HEK293T (cell line): ENCODE results near the gene LRP1B.
"Not testable (repeated sequence)": the region's sequence is repeated elsewhere in the genome, so short reads cannot be mapped to it uniquely, and the experiment has no call there.

Experiments
- CTCF ChIA-PET: fragments of 350-600 bp; formaldehyde crosslinking; extraction: SDS; loops from one replicate; lab custom pipeline; 2021; ENCODE audit warnings: antibody characterized with exemption, inconsistent platforms; lab: Yijun Ruan, JAX
- POLR2A ChIA-PET: fragments of 350-600 bp; formaldehyde crosslinking; extraction: SDS; loops from one replicate; lab custom pipeline; 2020; ENCODE audit warnings: antibody characterized with exemption, inconsistent platforms; lab: Yijun Ruan, JAX
- DNase-seq: peaks from one replicate; pipeline ENCODE4 v3.0.0; 2012; ENCODE audit warnings: mixed read lengths; ENCODE audit errors: extremely low spot score
- ARNT ChIP-seq: fragments of 450-650 bp; IDR thresholded peaks from 2 replicates; pipeline ENCODE4 v1.6.1; 2017; ENCODE audit warnings: mild to moderate bottlenecking
- BHLHE40 ChIP-seq: fragments of 450-650 bp; IDR thresholded peaks from 2 replicates; pipeline ENCODE4 v1.6.1; 2016; ENCODE audit warnings: mild to moderate bottlenecking, moderate library complexity, borderline replicate concordance
- CTBP1 ChIP-seq: fragments of 450-650 bp; IDR thresholded peaks from 2 replicates; pipeline ENCODE4 v1.6.1; 2016; ENCODE audit warnings: borderline replicate concordance
- ELF4 ChIP-seq: fragments of 450-650 bp; IDR thresholded peaks from 2 replicates; pipeline ENCODE4 v1.6.1; 2017; ENCODE audit warnings: antibody characterized with exemption
- FOXA1 ChIP-seq: fragments of 450-650 bp; IDR thresholded peaks from 2 replicates; pipeline ENCODE4 v1.6.1; 2016; ENCODE audit warnings: mild to moderate bottlenecking
- FOXK2 ChIP-seq: fragments of 450-650 bp; IDR thresholded peaks from 2 replicates; pipeline ENCODE4 v1.6.1; 2016; ENCODE audit warnings: mild to moderate bottlenecking
- FOXM1 ChIP-seq: fragments of 450-650 bp; IDR thresholded peaks from 2 replicates; pipeline ENCODE4 v1.6.1; 2017; ENCODE audit warnings: mild to moderate bottlenecking, borderline replicate concordance
- HDGF ChIP-seq: fragments of 450-650 bp; IDR thresholded peaks from 2 replicates; pipeline ENCODE4 v1.6.1; 2017; ENCODE audit warnings: antibody characterized with exemption, borderline replicate concordance
- L3MBTL2 ChIP-seq: fragments of 450-650 bp; conservative IDR thresholded peaks from 2 replicates; pipeline ENCODE4 v1.6.1; 2016; ENCODE audit warnings: mild to moderate bottlenecking
- LEF1 ChIP-seq: fragments of 450-650 bp; IDR thresholded peaks from 2 replicates; pipeline ENCODE4 v1.6.1; 2017; ENCODE audit warnings: mild to moderate bottlenecking, borderline replicate concordance
- NFRKB ChIP-seq: fragments of 450-650 bp; IDR thresholded peaks from 2 replicates; pipeline ENCODE4 v1.6.1; 2016; ENCODE audit warnings: mild to moderate bottlenecking, moderate library complexity
- PKNOX1 ChIP-seq: fragments of 450-650 bp; IDR thresholded peaks from 2 replicates; pipeline ENCODE4 v1.6.1; 2016
- SP1 ChIP-seq: fragments of 450-650 bp; IDR thresholded peaks from 2 replicates; pipeline ENCODE4 v1.6.1; 2017
- SUZ12 ChIP-seq: fragments of 450-650 bp; IDR thresholded peaks from 2 replicates; pipeline ENCODE4 v1.6.1; 2016; ENCODE audit warnings: mild to moderate bottlenecking
- TARDBP ChIP-seq: fragments of 450-650 bp; IDR thresholded peaks from 2 replicates; pipeline ENCODE4 v1.6.1; 2016
- ZNF384 ChIP-seq: fragments of 450-650 bp; IDR thresholded peaks from 2 replicates; pipeline ENCODE4 v1.6.1; 2016

LRP1B gene

GRCh38 chr2:141182246-141182645, 948.6 kb downstream of the LRP1B start:
- no peak for TF ChIP-seq FOXA1
- no peak for TF ChIP-seq TARDBP
- no peak for TF ChIP-seq ZNF384
- no peak for TF ChIP-seq FOXM1
- no peak for TF ChIP-seq FOXK2
- no peak for TF ChIP-seq BHLHE40
- TF ChIP-seq SP1: no peak
- TF ChIP-seq SUZ12: no peak
- TF ChIP-seq CTBP1: no peak
- POLR2A ChIA-PET: no interaction called here
- CTCF ChIA-PET: no interaction called here
- no peak for DNase-seq

GRCh38 chr2:141169117-141169516, 961.7 kb downstream of the LRP1B start:
- POLR2A ChIA-PET, CTCF ChIA-PET, DNase-seq: not testable (repeated sequence)

- no peak for DNase-seq
- ChIA-PET POLR2A (no interaction called here), CTCF (no interaction called here)
- no peak for TF ChIP-seq LEF1
- no peak for TF ChIP-seq BHLHE40
- TF ChIP-seq SP1: no peak
- TF ChIP-seq ARNT: no peak
- no peak for TF ChIP-seq FOXA1
- TF ChIP-seq FOXK2: no peak
- TF ChIP-seq CTBP1: no peak
- TF ChIP-seq ELF4: no peak
- no peak for TF ChIP-seq HDGF
- no peak for TF ChIP-seq TARDBP
- TF ChIP-seq NFRKB: no peak
- TF ChIP-seq L3MBTL2: no peak
- TF ChIP-seq FOXM1: no peak
- no peak for TF ChIP-seq SUZ12
Measured at GRCh38 chr2:141162314-141162713, 968.5 kb downstream of the LRP1B start.

GRCh38 chr2:141151611-141152286, 979.1 kb downstream of the LRP1B start:
- TF ChIP-seq ZNF384 (no peak), SP1 (no peak), TARDBP (no peak), NFRKB (no peak), CTBP1 (no peak), ARNT (no peak), FOXM1 (no peak), SUZ12 (no peak), BHLHE40 (no peak), PKNOX1 (no peak), FOXK2 (no peak), L3MBTL2 (no peak), ELF4 (no peak)
- CTCF ChIA-PET: no interaction called here
- no peak for DNase-seq
- POLR2A ChIA-PET: no interaction called here

- no peak for TF ChIP-seq L3MBTL2
- TF ChIP-seq FOXA1: no peak
- no peak for TF ChIP-seq ZNF384
- TF ChIP-seq NFRKB: no peak
- TF ChIP-seq TARDBP: no peak
- no peak for TF ChIP-seq CTBP1
- no peak for TF ChIP-seq FOXM1
- TF ChIP-seq BHLHE40: no peak
- no peak for TF ChIP-seq SP1
- TF ChIP-seq HDGF: no peak
- TF ChIP-seq ELF4: no peak
- TF ChIP-seq SUZ12: no peak
- TF ChIP-seq LEF1: no peak
- no peak for TF ChIP-seq ARNT
- TF ChIP-seq FOXK2: no peak
- ChIA-PET POLR2A (no interaction called here), CTCF (no interaction called here)
- DNase-seq: no peak
Measured at GRCh38 chr2:141142025-141142424, 988.8 kb downstream of the LRP1B start.

GRCh38 chr2:141137122-141137693, 993.6 kb downstream of the LRP1B start:
- DNase-seq: no peak
- POLR2A ChIA-PET: no interaction called here
- CTCF ChIA-PET: no interaction called here
- TF ChIP-seq BHLHE40 (no peak), FOXK2 (no peak), NFRKB (no peak), FOXM1 (no peak), TARDBP (no peak), SUZ12 (no peak)

GRCh38 chr2:141133883-141134282, 996.9 kb downstream of the LRP1B start:
- no peak for DNase-seq
- no peak for TF ChIP-seq BHLHE40
- no peak for TF ChIP-seq ELF4
- no peak for TF ChIP-seq SUZ12
- no peak for TF ChIP-seq FOXM1
- no peak for TF ChIP-seq LEF1
- no peak for TF ChIP-seq PKNOX1
- no peak for TF ChIP-seq ARNT
- TF ChIP-seq NFRKB: no peak
- no peak for TF ChIP-seq HDGF
- TF ChIP-seq FOXA1: no peak
- no peak for TF ChIP-seq CTBP1
- no peak for TF ChIP-seq FOXK2
- no peak for TF ChIP-seq TARDBP
- TF ChIP-seq ZNF384: no peak
- no peak for TF ChIP-seq L3MBTL2
- ChIA-PET CTCF (no interaction called here), POLR2A (no interaction called here)
